H1 (cell line): ENCODE measurements around the gene KCNRG. TPM values are rescaled to one million over a fixed set of nuclear protein-coding genes. Genes with fewer than 3 reads are reported as not detected.

Source experiments
- E2F6 ChIP-seq: IDR thresholded peaks from 2 replicates; pipeline ENCODE4 v1.6.1; 2012; ENCODE audit warnings: inconsistent platforms
- EGR1 ChIP-seq: IDR thresholded peaks from 2 replicates; pipeline ENCODE4 v1.6.1; 2011; ENCODE audit warnings: low read depth, low read length, borderline replicate concordance
- EZH2 ChIP-seq: fragments of 200-600 bp; sonication (generic); IDR thresholded peaks from 2 replicates; pipeline ENCODE4 v1.7.1; 2012; ENCODE audit warnings: low read depth, mild to moderate bottlenecking, moderate library complexity, low read length, inconsistent platforms; ENCODE audit not compliant: severe bottlenecking
- GTF2F1 ChIP-seq: IDR thresholded peaks from 2 replicates; pipeline ENCODE4 v1.6.1; 2012; ENCODE audit warnings: low read depth, low read length, improper control_type of control experiment, borderline replicate concordance
- JUND ChIP-seq: IDR thresholded peaks from 2 replicates; pipeline ENCODE4 v1.6.1; 2011; ENCODE audit warnings: mild to moderate bottlenecking, improper control_type of control experiment, low read length
- RNF2 ChIP-seq: fragments of 200-900, 300-1000 bp; sonication (generic); IDR thresholded peaks from 2 replicates; pipeline ENCODE4 v1.7.1; 2016; ENCODE audit warnings: borderline replicate concordance, low read depth, mild to moderate bottlenecking, antibody characterized with exemption, low read length; ENCODE audit not compliant: poor library complexity, severe bottlenecking; ENCODE audit errors: missing control alignments
- ZNF274 ChIP-seq: IDR thresholded peaks from 2 replicates; pipeline ENCODE4 v1.7.0; 2012; ENCODE audit warnings: low read length, borderline replicate concordance; ENCODE audit errors: extremely low read depth
- polyA plus RNA-seq, 7 experiments: library from polyadenylated mRNA; depleted of rRNA in 3 of 7; stranded (reverse) in 5 of 7; unstranded in 2 of 7; fragments of >200 nt in 5 of 7; fragments of 200-250 nt in 2 of 7; gene quantifications; 1 replicate in 5 of 7; 2 replicates in 1 of 7; 4 replicates in 1 of 7; pipeline versions ENCODE4 v1.2.1 to v1.2.3, GENCODE V29; 2011 to 2013; ENCODE audit warnings: missing spikeins in 2 of 7, mixed read lengths in 2 of 7
- total RNA-seq: library from RNA; stranded (reverse); fragmentation: NEBNext Ultra II Directional; extraction: Animal tissue kit (Norgen Biotek cat#: 25700); gene quantifications from 2 replicates; pipeline ENCODE4 v1.2.1, GENCODE V29; 2021
- TF ChIP-seq, protein P1 (sequence below), 3 experiments: IDR thresholded peaks; 1 replicate in 2 of 3; 2 replicates in 1 of 3; pipeline versions ENCODE4 v1.5.1 to v1.6.1; 2011; ENCODE audit warnings: low read length in 3 of 3, mild to moderate bottlenecking in 3 of 3, inconsistent platforms in 2 of 3, low read depth in 1 of 3, moderate library complexity in 1 of 3; ENCODE audit not compliant: insufficient read depth in 1 of 3; ENCODE audit errors: control extremely low read depth in 1 of 3

Gene KCNRG
- total and polyA plus RNA-seq, 2 of the 8 experiments (the other 6 are each of a cell fraction or from before 2014, with no cell fraction given): 0.65 to 1.2 TPM

- TF ChIP-seq EGR1 (no peak), JUND (no peak), GTF2F1 (no peak), RNF2 (no peak), ZNF274 (no peak), E2F6 (no peak), EZH2 (no peak)
- TF ChIP-seq, protein P1, sequence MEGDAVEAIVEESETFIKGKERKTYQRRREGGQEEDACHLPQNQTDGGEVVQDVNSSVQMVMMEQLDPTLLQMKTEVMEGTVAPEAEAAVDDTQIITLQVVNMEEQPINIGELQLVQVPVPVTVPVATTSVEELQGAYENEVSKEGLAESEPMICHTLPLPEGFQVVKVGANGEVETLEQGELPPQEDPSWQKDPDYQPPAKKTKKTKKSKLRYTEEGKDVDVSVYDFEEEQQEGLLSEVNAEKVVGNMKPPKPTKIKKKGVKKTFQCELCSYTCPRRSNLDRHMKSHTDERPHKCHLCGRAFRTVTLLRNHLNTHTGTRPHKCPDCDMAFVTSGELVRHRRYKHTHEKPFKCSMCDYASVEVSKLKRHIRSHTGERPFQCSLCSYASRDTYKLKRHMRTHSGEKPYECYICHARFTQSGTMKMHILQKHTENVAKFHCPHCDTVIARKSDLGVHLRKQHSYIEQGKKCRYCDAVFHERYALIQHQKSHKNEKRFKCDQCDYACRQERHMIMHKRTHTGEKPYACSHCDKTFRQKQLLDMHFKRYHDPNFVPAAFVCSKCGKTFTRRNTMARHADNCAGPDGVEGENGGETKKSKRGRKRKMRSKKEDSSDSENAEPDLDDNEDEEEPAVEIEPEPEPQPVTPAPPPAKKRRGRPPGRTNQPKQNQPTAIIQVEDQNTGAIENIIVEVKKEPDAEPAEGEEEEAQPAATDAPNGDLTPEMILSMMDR (IDR thresholded peaks at IDR 0.05; ENCODE audit: control extremely low read depth in 1 of 3, insufficient read depth in 1 of 3, low read depth in 1 of 3, low read length in 3 of 3): no peak
Measured at GRCh38 chr13:49977992-49978391, 37.3 kb upstream of the KCNRG start (continued).
